Body of pancreas (tissue), 4 donors: ENCODE data around the gene HSBP1L1.

ENCODE experiments used
- CTCF ChIP-seq, 7 experiments: fragments of 450-650 bp in 4 of 7; fragments of 200-600 bp in 3 of 7; sonication (generic) in 3 of 7; IDR thresholded peaks; one replicate each; pipeline ENCODE4 v1.5.1; 2016 to 2019; ENCODE audit warnings: antibody characterized with exemption in 7 of 7
- POLR2A ChIP-seq, 3 donors: fragments of 450-650 bp; IDR thresholded peaks; one replicate each; pipeline ENCODE4 v1.6.1; 2016; ENCODE audit warnings: antibody characterized with exemption in 3 of 3, mild to moderate bottlenecking in 2 of 3

DNA sequence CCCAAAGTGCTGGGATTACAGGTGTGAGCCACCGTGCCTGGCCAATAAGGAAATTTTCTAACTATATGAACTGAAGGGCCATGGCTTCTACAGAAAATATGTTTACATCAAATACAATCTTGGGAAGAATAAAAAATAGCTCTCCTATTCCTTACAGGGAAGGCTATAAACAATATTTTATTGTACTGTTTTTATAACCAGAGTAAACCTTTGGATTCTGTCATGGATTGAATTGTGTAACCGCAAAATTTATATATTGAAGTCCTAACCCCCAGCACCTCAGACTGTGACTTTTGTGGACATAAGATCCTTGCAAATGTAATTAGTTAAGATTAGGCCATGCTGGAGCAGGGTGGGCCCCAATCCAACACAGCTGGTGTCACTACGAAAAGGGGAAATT is 8.3 kb downstream of the HSBP1L1 start:
- no peak for TF ChIP-seq CTCF (IDR thresholded peaks at IDR 0.05)
- no peak for TF ChIP-seq POLR2A (IDR thresholded peaks at IDR 0.05)
